Measurements from ENCODE around the gene MKNK2. TPM values are rescaled to one million over a fixed set of nuclear protein-coding genes. Genes with fewer than 3 reads are reported as not detected.

The MKNK2 gene
- total and polyA plus RNA-seq, 10 of the 15 experiments (the other 5 are each of a cell fraction or from before 2014, with no cell fraction given) = 9.6 to 365 (median 69.9) TPM

- TF ChIP-seq EGR1 (IDR thresholded peaks at IDR 0.05; ENCODE audit: borderline replicate concordance in 1 of 2, low read depth in 2 of 2, low read length in 2 of 2) (no peak), TARDBP (IDR thresholded peaks at IDR 0.05; ENCODE audit: borderline replicate concordance) (no peak), BACH1 (IDR thresholded peaks at IDR 0.05; ENCODE audit: borderline replicate concordance) (no peak), CBX3 (IDR thresholded peaks at IDR 0.05; ENCODE audit: borderline replicate concordance, low read depth) (no peak), IKZF1 (conservative IDR thresholded peaks at IDR 0.05) (peak; percentile 46; the same call in 1 of the 2 replicates), PBX3 (IDR thresholded peaks at IDR 0.05; ENCODE audit: insufficient replicate concordance, low read depth, low read length) (no peak), CHD2 (IDR thresholded peaks at IDR 0.05; ENCODE audit: borderline replicate concordance, low read depth, low read length) (peak; percentile 8; the same call in 1 of the 2 replicates), SREBF2 (IDR thresholded peaks at IDR 0.05; ENCODE audit: low read length) (no peak)
Measured at GRCh38 chr19:2070986-2071673, 20.1 kb upstream of the MKNK2 start (continued).

GRCh38 chr19:2070436-2070827 lies 19.4 kb upstream of the MKNK2 start:
- ChIA-PET CTCF (interaction anchor here (0.6 to 2.8 kb wide), 7 partner anchors 13 to 173 kb away, joined by 3 to 18 read pairs (median 7); no protein-coding TSS in a partner anchor), RAD21 (ENCODE audit: unreplicated experiment) (interaction anchor here (0.6 to 3.5 kb wide), 3 partner anchors 22 to 196 kb away, joined by 4 to 9 read pairs (median 4); no protein-coding TSS in a partner anchor), POLR2A (interaction anchor here (0.6 to 1.0 kb wide), 8 partner anchors 11 to 1692 kb away, joined by 3 to 7 read pairs (median 3); partner anchors contain the start of gene MRPL54), SMC1A (ENCODE audit: uncharacterized antibody, unreplicated experiment) (no interaction called here)
- FAIRE-seq (no peak), ATAC-seq (no peak; the same call in 2 of the 3 replicates), DNase-seq (ENCODE audit: low read depth, low spot score) (no peak)
- in situ Hi-C loops (cut with MboI) (no loop called here), intact Hi-C loops (cut with micrococcal nuclease; ENCODE audit: unreplicated experiment) (loop anchor here (2.0 kb wide), 1 partner anchor 52 kb away; no protein-coding TSS in a partner anchor)
- Histone ChIP-seq H3K36me3 (ENCODE audit: control insufficient read depth in 2 of 2, insufficient read depth in 2 of 2, low read length in 1 of 2) (peaks cover 22% of the 10 kb centered on the region in 2 experiments), H3K9me3 (replicated peaks; ENCODE audit: control insufficient read depth, insufficient read depth, low read length) (no peaks in the 10 kb centered on the region), H3K79me2 (ENCODE audit: control insufficient read depth, insufficient read depth, low read length) (peaks cover 24% of the 10 kb centered on the region), H3K4me3 (no peak overlapping the region), H3K27me3 (replicated peaks in 1 of 2; ENCODE audit: control insufficient read depth in 2 of 2, insufficient read depth in 2 of 2, low read length in 1 of 2) (no peaks in the 10 kb centered on the region), H3K9ac (ENCODE audit: control insufficient read depth, insufficient read depth, low read length) (no peak overlapping the region), H2AFZ (ENCODE audit: control insufficient read depth, low read depth, low read length) (no peak overlapping the region), H3K4me1 (ENCODE audit: control insufficient read depth, insufficient read depth, low read length) (peaks cover 17% of the 10 kb centered on the region), H4K20me1 (ENCODE audit: control insufficient read depth, insufficient read depth) (peaks cover 7% of the 10 kb centered on the region), H3K27ac (ENCODE audit: control insufficient read depth, insufficient read depth) (no peak overlapping the region), H3K4me2 (ENCODE audit: control insufficient read depth, insufficient read depth) (no peak overlapping the region)
- 87% methylated on average over 5 of the region's 10 CpGs for WGBS (ENCODE audit: insufficient coverage, insufficient replicate concordance, low lambda C conversion rate, missing lambda C conversion rate)
- BruUV-seq (replicated peaks) = no TSS peak
- TF ChIP-seq NBN (IDR thresholded peaks at IDR 0.05) (no peak), HCFC1 (IDR thresholded peaks at IDR 0.05; ENCODE audit: low read length) (no peak), CBX5 (IDR thresholded peaks at IDR 0.05; ENCODE audit: low read depth) (no peak), HDAC6 (IDR thresholded peaks at IDR 0.05; ENCODE audit: unreplicated experiment) (no peak), NR2C2 (IDR thresholded peaks at IDR 0.05; ENCODE audit: borderline replicate concordance, control insufficient read depth, insufficient read length, low read depth) (no peak), ZNF274 (IDR thresholded peaks at IDR 0.05; ENCODE audit: insufficient read depth, insufficient read length) (no peak), DPF2 (IDR thresholded peaks at IDR 0.05) (no peak), BHLHE40 (IDR thresholded peaks at IDR 0.05; ENCODE audit: borderline replicate concordance in 1 of 2, low read depth in 2 of 2, low read length in 1 of 2) (no peak)
- TF ChIP-seq, protein P1, sequence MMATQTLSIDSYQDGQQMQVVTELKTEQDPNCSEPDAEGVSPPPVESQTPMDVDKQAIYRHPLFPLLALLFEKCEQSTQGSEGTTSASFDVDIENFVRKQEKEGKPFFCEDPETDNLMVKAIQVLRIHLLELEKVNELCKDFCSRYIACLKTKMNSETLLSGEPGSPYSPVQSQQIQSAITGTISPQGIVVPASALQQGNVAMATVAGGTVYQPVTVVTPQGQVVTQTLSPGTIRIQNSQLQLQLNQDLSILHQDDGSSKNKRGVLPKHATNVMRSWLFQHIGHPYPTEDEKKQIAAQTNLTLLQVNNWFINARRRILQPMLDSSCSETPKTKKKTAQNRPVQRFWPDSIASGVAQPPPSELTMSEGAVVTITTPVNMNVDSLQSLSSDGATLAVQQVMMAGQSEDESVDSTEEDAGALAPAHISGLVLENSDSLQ (IDR thresholded peaks at IDR 0.05) = no peak
- TF ChIP-seq, protein P2, sequence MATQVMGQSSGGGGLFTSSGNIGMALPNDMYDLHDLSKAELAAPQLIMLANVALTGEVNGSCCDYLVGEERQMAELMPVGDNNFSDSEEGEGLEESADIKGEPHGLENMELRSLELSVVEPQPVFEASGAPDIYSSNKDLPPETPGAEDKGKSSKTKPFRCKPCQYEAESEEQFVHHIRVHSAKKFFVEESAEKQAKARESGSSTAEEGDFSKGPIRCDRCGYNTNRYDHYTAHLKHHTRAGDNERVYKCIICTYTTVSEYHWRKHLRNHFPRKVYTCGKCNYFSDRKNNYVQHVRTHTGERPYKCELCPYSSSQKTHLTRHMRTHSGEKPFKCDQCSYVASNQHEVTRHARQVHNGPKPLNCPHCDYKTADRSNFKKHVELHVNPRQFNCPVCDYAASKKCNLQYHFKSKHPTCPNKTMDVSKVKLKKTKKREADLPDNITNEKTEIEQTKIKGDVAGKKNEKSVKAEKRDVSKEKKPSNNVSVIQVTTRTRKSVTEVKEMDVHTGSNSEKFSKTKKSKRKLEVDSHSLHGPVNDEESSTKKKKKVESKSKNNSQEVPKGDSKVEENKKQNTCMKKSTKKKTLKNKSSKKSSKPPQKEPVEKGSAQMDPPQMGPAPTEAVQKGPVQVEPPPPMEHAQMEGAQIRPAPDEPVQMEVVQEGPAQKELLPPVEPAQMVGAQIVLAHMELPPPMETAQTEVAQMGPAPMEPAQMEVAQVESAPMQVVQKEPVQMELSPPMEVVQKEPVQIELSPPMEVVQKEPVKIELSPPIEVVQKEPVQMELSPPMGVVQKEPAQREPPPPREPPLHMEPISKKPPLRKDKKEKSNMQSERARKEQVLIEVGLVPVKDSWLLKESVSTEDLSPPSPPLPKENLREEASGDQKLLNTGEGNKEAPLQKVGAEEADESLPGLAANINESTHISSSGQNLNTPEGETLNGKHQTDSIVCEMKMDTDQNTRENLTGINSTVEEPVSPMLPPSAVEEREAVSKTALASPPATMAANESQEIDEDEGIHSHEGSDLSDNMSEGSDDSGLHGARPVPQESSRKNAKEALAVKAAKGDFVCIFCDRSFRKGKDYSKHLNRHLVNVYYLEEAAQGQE (IDR thresholded peaks at IDR 0.05; ENCODE audit: low read depth, low read length) = no peak
